ENCODE results near the gene OLIG1. TPM values are rescaled to one million over a fixed set of nuclear protein-coding genes. Genes with fewer than 3 reads are reported as not detected.

The OLIG1 gene
- total RNA-seq, 4 donors from 2014 or later: 1.4 TPM; not detected in 2

DNA sequence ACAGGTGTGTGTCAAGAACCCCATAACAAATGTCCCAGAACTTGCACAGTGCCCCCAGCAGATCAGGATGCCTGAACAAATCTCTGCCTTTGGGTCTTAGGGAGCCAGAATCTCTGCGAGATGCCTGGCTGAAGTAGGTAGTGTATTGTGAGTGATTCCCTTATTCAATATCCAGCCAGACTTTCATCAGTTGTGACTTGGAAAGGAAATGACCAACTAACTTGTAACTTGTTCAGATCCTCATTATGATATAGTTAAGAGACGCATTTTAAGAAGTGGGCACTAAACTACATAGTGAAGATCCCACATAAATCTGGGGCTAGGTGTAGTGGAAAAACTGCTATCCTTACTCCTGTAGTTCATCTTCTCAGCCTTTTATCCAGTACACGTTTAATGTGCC is 32.4 kb upstream of the OLIG1 start:
- intact Hi-C loops (cut with DNase I; ENCODE audit: low total_unique reads): no loop called here
- DNase-seq: no peak
- Histone ChIP-seq H3K36me3 (no peaks in the 10 kb centered on the region), H3K9me3 (no peaks in the 10 kb centered on the region), H3K27me3 (peaks cover 8 to 20% (median 17%) of the 10 kb centered on the region in 3 donors), H3K4me1 (no peaks in the 10 kb centered on the region), H3K27ac (no peak overlapping the region), H3K4me3 (no peak overlapping the region)
- in situ Hi-C loops (cut with MboI; ENCODE audit: low sequenced_read_pairs in 4 of 4): no loop called here
- ATAC-seq: no peak
- no peak for TF ChIP-seq POLR2A (IDR thresholded peaks at IDR 0.05)
- TF ChIP-seq, protein P1, sequence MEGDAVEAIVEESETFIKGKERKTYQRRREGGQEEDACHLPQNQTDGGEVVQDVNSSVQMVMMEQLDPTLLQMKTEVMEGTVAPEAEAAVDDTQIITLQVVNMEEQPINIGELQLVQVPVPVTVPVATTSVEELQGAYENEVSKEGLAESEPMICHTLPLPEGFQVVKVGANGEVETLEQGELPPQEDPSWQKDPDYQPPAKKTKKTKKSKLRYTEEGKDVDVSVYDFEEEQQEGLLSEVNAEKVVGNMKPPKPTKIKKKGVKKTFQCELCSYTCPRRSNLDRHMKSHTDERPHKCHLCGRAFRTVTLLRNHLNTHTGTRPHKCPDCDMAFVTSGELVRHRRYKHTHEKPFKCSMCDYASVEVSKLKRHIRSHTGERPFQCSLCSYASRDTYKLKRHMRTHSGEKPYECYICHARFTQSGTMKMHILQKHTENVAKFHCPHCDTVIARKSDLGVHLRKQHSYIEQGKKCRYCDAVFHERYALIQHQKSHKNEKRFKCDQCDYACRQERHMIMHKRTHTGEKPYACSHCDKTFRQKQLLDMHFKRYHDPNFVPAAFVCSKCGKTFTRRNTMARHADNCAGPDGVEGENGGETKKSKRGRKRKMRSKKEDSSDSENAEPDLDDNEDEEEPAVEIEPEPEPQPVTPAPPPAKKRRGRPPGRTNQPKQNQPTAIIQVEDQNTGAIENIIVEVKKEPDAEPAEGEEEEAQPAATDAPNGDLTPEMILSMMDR (IDR thresholded peaks at IDR 0.05 in 4 of 5, conservative IDR thresholded peaks at IDR 0.05 in 1 of 5): no peak

DNA sequence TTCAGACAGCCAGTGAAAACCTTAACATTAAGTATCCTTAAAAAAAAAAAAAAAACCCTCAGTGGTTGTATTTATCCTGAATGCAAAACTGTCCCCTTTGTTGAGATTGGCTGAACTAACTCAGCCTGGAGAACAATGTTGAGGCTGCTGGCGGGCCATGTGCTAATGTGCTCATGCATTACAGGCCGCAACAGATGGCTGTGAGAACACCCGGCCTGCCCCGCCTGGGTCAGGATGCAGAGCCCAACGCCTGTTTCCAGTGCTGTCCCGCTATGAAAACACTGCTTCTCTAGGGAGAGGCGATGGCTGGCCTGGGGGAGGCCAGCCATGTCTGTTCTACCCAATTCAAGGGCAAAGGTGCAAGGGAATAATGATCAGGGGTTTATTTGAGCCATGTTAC is 30.4 kb upstream of the OLIG1 start:
- Histone ChIP-seq H3K27me3 (peaks cover 0 to 15% (median 6%) of the 10 kb centered on the region in 3 donors), H3K4me1 (no peaks in the 10 kb centered on the region), H3K4me3 (no peak overlapping the region), H3K36me3 (no peaks in the 10 kb centered on the region), H3K27ac (no peak overlapping the region), H3K9me3 (no peaks in the 10 kb centered on the region)
- ATAC-seq (no peak), DNase-seq (no peak)
- in situ Hi-C loops (cut with MboI; ENCODE audit: low sequenced_read_pairs in 4 of 4): no loop called here
- TF ChIP-seq POLR2A (IDR thresholded peaks at IDR 0.05): no peak
- TF ChIP-seq, protein P1 (IDR thresholded peaks at IDR 0.05 in 4 of 5, conservative IDR thresholded peaks at IDR 0.05 in 1 of 5): no peak
- intact Hi-C loops (cut with DNase I; ENCODE audit: low total_unique reads): no loop called here

DNA sequence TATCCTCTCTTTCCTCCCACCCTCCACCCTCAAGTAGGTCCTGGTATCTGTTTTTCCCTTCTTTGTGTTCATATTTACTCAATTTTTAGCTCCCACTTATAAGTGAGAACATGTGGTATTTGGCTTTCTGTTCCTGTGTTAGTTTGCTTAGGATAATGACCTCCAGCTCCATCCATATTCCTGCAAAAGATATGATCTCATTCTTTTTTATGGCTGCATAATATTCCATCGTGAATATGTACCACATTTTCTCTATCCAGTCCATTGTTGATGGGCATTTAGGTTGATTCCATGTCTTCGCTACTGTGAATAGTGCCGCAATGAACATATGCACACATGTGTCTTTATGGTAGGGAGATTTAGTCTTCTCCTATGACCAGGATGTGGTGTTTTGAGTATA is 29.7 kb upstream of the OLIG1 start:
- no peaks in the 10 kb centered on the region for H3K4me1 ChIP-seq
- ATAC-seq (no peak), DNase-seq (no peak)
- H3K36me3 ChIP-seq: no peaks in the 10 kb centered on the region
- TF ChIP-seq, protein P1 (IDR thresholded peaks at IDR 0.05 in 4 of 5, conservative IDR thresholded peaks at IDR 0.05 in 1 of 5): no peak
- no peak for TF ChIP-seq POLR2A (IDR thresholded peaks at IDR 0.05)
- H3K27me3 ChIP-seq: peaks cover 0 to 10% (median 6%) of the 10 kb centered on the region in 3 donors
- in situ Hi-C loops (cut with MboI; ENCODE audit: low sequenced_read_pairs in 4 of 4) (no loop called here), intact Hi-C loops (cut with DNase I; ENCODE audit: low total_unique reads) (no loop called here)
- H3K9me3 ChIP-seq: no peaks in the 10 kb centered on the region
- H3K27ac ChIP-seq: no peak overlapping the region
- no peak overlapping the region for H3K4me3 ChIP-seq

DNA sequence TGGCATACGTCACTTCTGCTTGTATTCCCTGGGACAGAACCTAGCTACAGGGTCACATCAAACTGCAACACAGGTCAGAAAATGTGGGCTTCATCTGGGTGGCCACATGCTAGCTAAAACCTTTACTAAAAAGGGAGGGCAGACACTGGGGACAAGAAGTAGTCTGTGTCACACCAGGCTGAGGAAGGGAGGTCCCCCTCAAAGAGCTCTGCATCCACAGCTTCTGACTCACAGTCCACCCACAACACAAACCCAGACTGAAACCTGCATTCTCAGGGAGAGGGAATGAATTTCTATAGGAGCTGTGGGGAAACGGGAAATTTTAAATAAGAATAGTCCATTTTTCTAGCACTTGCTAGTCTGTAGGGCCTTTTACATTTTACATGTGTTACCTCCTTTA is 28.0 kb upstream of the OLIG1 start:
- Histone ChIP-seq H3K27ac (no peak overlapping the region), H3K4me3 (no peak overlapping the region), H3K4me1 (no peaks in the 10 kb centered on the region), H3K27me3 (peaks cover 0 to 10% (median 6%) of the 10 kb centered on the region in 3 donors), H3K36me3 (no peaks in the 10 kb centered on the region), H3K9me3 (no peaks in the 10 kb centered on the region)
- ATAC-seq (no peak), DNase-seq (no peak)
- in situ Hi-C loops (cut with MboI; ENCODE audit: low sequenced_read_pairs in 4 of 4): no loop called here
- intact Hi-C loops (cut with DNase I; ENCODE audit: low total_unique reads): no loop called here
- TF ChIP-seq, protein P1 (IDR thresholded peaks at IDR 0.05 in 4 of 5, conservative IDR thresholded peaks at IDR 0.05 in 1 of 5): no peak
- TF ChIP-seq POLR2A (IDR thresholded peaks at IDR 0.05): no peak

DNA sequence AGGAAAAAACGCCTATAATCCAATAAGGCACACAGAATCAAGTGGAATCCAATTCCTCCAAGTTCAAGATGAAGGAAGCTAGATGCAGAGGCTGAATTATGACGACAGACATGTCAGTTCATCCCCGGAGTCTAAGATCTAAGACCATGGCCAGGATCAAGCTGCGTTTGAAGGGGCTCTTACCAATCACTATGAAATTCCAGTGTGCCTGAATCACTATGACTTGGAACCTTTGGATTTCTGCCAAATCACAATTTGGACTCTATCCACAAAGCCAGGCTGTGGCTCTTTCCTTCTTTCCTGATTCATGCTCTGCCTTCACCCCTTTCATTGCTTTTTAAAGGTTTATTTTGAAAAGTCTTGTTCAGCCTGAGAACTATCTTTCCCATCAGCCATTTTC is 27.1 kb upstream of the OLIG1 start:
- no peaks in the 10 kb centered on the region for H3K4me1 ChIP-seq
- no peak overlapping the region for H3K4me3 ChIP-seq
- H3K27me3 ChIP-seq: peaks cover 0 to 10% (median 6%) of the 10 kb centered on the region in 3 donors
- TF ChIP-seq POLR2A (IDR thresholded peaks at IDR 0.05): no peak
- TF ChIP-seq, protein P1 (IDR thresholded peaks at IDR 0.05 in 4 of 5, conservative IDR thresholded peaks at IDR 0.05 in 1 of 5): no peak
- intact Hi-C loops (cut with DNase I; ENCODE audit: low total_unique reads): no loop called here
- no peaks in the 10 kb centered on the region for H3K36me3 ChIP-seq
- DNase-seq: no peak
- no peak for ATAC-seq
- in situ Hi-C loops (cut with MboI; ENCODE audit: low sequenced_read_pairs in 4 of 4): no loop called here
- no peak overlapping the region for H3K27ac ChIP-seq
- no peaks in the 10 kb centered on the region for H3K9me3 ChIP-seq

All from gastrocnemius medialis (tissue), 4 donors.